ENCODE measurements around the gene ECM1. TPM values are rescaled to one million over a fixed set of nuclear protein-coding genes. Genes with fewer than 3 reads are reported as not detected.

ECM1 gene
- total and polyA plus RNA-seq, 2 donors (not counting 1 experiment from before 2014, with no cell fraction given): 1.9 to 2.3 TPM

DNA sequence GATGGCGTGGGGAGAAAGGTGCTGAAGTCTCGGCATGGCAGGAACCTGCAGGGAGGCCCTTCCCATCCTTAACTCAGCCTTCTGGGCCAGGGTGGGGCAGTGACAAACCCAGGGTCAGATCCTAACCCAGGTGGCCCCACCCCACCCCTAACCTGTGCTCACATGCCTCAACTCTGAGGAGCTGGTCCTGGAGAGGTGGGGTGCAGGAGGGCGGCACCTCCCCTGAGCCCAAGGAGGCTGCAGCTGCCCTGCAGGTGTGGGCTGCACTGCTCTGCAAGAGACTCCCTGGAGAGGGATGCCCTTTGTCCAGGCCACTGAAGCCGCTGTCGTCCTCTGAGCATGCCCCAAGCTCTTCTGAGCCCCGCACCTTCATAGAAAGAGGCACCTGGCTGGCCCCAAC, 26.1 kb downstream of the ECM1 start:
- Histone ChIP-seq H3K4me3 (ENCODE audit: control extremely low read depth in 1 of 5, extremely low read depth in 1 of 5, insufficient read depth in 1 of 5, low read depth in 2 of 5, low read length in 4 of 5) (no peak overlapping the region), H3K4me1 (ENCODE audit: control insufficient read depth in 2 of 2, insufficient read depth in 2 of 2, low read length in 2 of 2) (no peaks in the 10 kb centered on the region), H3K9me3 (ENCODE audit: control extremely low read depth in 1 of 3, control insufficient read depth in 2 of 3, insufficient read depth in 1 of 3, low read length in 2 of 3) (no peaks in the 10 kb centered on the region), H3K4me2 (replicated peaks; ENCODE audit: low read depth, low read length, poor library complexity, severe bottlenecking) (no peak overlapping the region), H3K27ac (ENCODE audit: low read length in 2 of 2) (no peak overlapping the region), H2AFZ (ENCODE audit: insufficient read depth, low read depth, low read length, poor library complexity, severe bottlenecking) (no peak overlapping the region), H3K9ac (ENCODE audit: low read length) (no peak overlapping the region), H3K27me3 (replicated peaks in 1 of 4; ENCODE audit: control extremely low read depth in 1 of 4, control insufficient read depth in 3 of 4, insufficient read depth in 4 of 4, low read length in 3 of 4) (no peaks in the 10 kb centered on the region), H3K79me2 (ENCODE audit: control insufficient read depth, insufficient read depth, low read length) (no peaks in the 10 kb centered on the region), H3K36me3 (replicated peaks in 1 of 2; ENCODE audit: control extremely low read depth in 1 of 2, control insufficient read depth in 1 of 2, extremely low read depth in 1 of 2, insufficient read depth in 2 of 2, low read length in 1 of 2) (no peaks in the 10 kb centered on the region), H4K20me1 (ENCODE audit: control insufficient read depth, insufficient read depth, low read length, poor library complexity, severe bottlenecking) (no peaks in the 10 kb centered on the region)
- ChIA-PET CTCF (interaction anchor here (3.4 kb wide), 1 partner anchor 68 kb away, joined by 17 read pairs; no protein-coding TSS in a partner anchor), POLR2A (interaction anchor here (0.7 kb wide), 1 partner anchor 48 kb away, joined by 8 read pairs; no protein-coding TSS in a partner anchor)
- no peak for DNase-seq
- TF ChIP-seq EZH2 (IDR thresholded peaks at IDR 0.05; ENCODE audit: borderline replicate concordance, insufficient read depth, low read depth, low read length, poor library complexity, severe bottlenecking) (no peak), CTCF (IDR thresholded peaks at IDR 0.05) (no peak)
- H3K4me3 Mint-ChIP-seq: no peak overlapping the region
- H3K27ac Mint-ChIP-seq: no peak overlapping the region
- no peaks in the 10 kb centered on the region for H3K9me3 Mint-ChIP-seq (ENCODE audit: insufficient read depth)
- intact Hi-C loops (cut with micrococcal nuclease): no loop called here
- WGBS (ENCODE audit: insufficient coverage): 99% methylated on average over 6 of the region's 6 CpGs
- H3K4me1 Mint-ChIP-seq: no peaks in the 10 kb centered on the region
- ATAC-seq (ENCODE audit: low read depth): no peak
- no peaks in the 10 kb centered on the region for H3K27me3 Mint-ChIP-seq

- no peak for ATAC-seq (ENCODE audit: low read depth)
- POLR2A ChIA-PET: no interaction called here
- TF ChIP-seq CTCF (IDR thresholded peaks at IDR 0.05): no peak
- no peak for TF ChIP-seq EZH2 (IDR thresholded peaks at IDR 0.05; ENCODE audit: borderline replicate concordance, insufficient read depth, low read depth, low read length, poor library complexity, severe bottlenecking)
These were observed 27.8 kb downstream of the ECM1 start for GRCh38 chr1:150535511-150536287.

More at GRCh38 chr1:150535511-150536287, 27.8 kb downstream of the ECM1 start:
- CTCF ChIA-PET: interaction anchor here (1.4 kb wide), 1 partner anchor 25 kb away, joined by 4 read pairs; no protein-coding TSS in a partner anchor
- H3K4me1 ChIP-seq (ENCODE audit: control insufficient read depth in 2 of 2, insufficient read depth in 2 of 2, low read length in 2 of 2): no peaks in the 10 kb centered on the region
- H3K4me2 ChIP-seq (replicated peaks; ENCODE audit: low read depth, low read length, poor library complexity, severe bottlenecking): no peak overlapping the region
- DNase-seq: no peak
- 94% methylated on average over 10 of the region's 14 CpGs for WGBS (ENCODE audit: insufficient coverage)
- H3K4me3 ChIP-seq (ENCODE audit: control extremely low read depth in 1 of 5, extremely low read depth in 1 of 5, insufficient read depth in 1 of 5, low read depth in 2 of 5, low read length in 4 of 5): no peak overlapping the region
- Mint-ChIP-seq H3K4me1 (no peaks in the 10 kb centered on the region), H3K27me3 (no peaks in the 10 kb centered on the region), H3K9me3 (ENCODE audit: insufficient read depth) (no peaks in the 10 kb centered on the region), H3K27ac (no peak overlapping the region), H3K4me3 (no peak overlapping the region)
- intact Hi-C loops (cut with micrococcal nuclease): no loop called here
- H3K27ac ChIP-seq (ENCODE audit: low read length in 2 of 2): no peak overlapping the region
- no peak overlapping the region for H2AFZ ChIP-seq (ENCODE audit: insufficient read depth, low read depth, low read length, poor library complexity, severe bottlenecking)
- H3K36me3 ChIP-seq (replicated peaks in 1 of 2; ENCODE audit: control extremely low read depth in 1 of 2, control insufficient read depth in 1 of 2, extremely low read depth in 1 of 2, insufficient read depth in 2 of 2, low read length in 1 of 2): no peaks in the 10 kb centered on the region
- no peaks in the 10 kb centered on the region for H4K20me1 ChIP-seq (ENCODE audit: control insufficient read depth, insufficient read depth, low read length, poor library complexity, severe bottlenecking)
- no peaks in the 10 kb centered on the region for H3K79me2 ChIP-seq (ENCODE audit: control insufficient read depth, insufficient read depth, low read length)
- H3K27me3 ChIP-seq (replicated peaks in 1 of 4; ENCODE audit: control extremely low read depth in 1 of 4, control insufficient read depth in 3 of 4, insufficient read depth in 4 of 4, low read length in 3 of 4): no peaks in the 10 kb centered on the region
- H3K9me3 ChIP-seq (ENCODE audit: control extremely low read depth in 1 of 3, control insufficient read depth in 2 of 3, insufficient read depth in 1 of 3, low read length in 2 of 3): no peaks in the 10 kb centered on the region
- no peak overlapping the region for H3K9ac ChIP-seq (ENCODE audit: low read length)
